WTC11 (cell line): ENCODE results near the gene PNPT1.

Source experiments
- ATF2 ChIP-seq: sonication (generic); formaldehyde crosslinking; IDR thresholded peaks from 2 replicates; pipeline ENCODE4 v1.8.1; 2022; ENCODE audit warnings: low read depth, missing genetic modification reagents, borderline replicate concordance
- E2F1 ChIP-seq: sonication (generic); formaldehyde crosslinking; IDR thresholded peaks from 2 replicates; pipeline ENCODE4 v1.8.0; 2022; ENCODE audit warnings: mild to moderate bottlenecking, missing genetic modification reagents
- ESRRA ChIP-seq: sonication (generic); formaldehyde crosslinking; IDR thresholded peaks from 2 replicates; pipeline ENCODE4 v1.8.1; 2022; ENCODE audit warnings: mild to moderate bottlenecking, missing genetic modification reagents, borderline replicate concordance
- KAT7 ChIP-seq: sonication (generic); formaldehyde crosslinking; IDR thresholded peaks from 2 replicates; pipeline ENCODE4 v1.8.1; 2023; ENCODE audit warnings: missing genetic modification reagents, mild to moderate bottlenecking, borderline replicate concordance
- MAX ChIP-seq: sonication (generic); formaldehyde crosslinking; IDR thresholded peaks from 2 replicates; pipeline ENCODE4 v1.8.0; 2022; ENCODE audit warnings: mild to moderate bottlenecking, missing genetic modification reagents
- MYBL2 ChIP-seq: sonication (generic); formaldehyde crosslinking; IDR thresholded peaks from 2 replicates; pipeline ENCODE4 v1.8.1; 2023; ENCODE audit warnings: mild to moderate bottlenecking, moderate library complexity, missing genetic modification reagents
- SP1 ChIP-seq: sonication (generic); formaldehyde crosslinking; conservative IDR thresholded peaks from 2 replicates; pipeline ENCODE4 v1.8.1; 2022; ENCODE audit warnings: missing genetic modification reagents
- TP53 ChIP-seq: sonication (generic); formaldehyde crosslinking; IDR thresholded peaks from 2 replicates; pipeline ENCODE4 v1.8.1; 2023; ENCODE audit warnings: mild to moderate bottlenecking, missing genetic modification reagents
- TF ChIP-seq, protein P1 (sequence below): fragments of 200-600 bp; IDR thresholded peaks from 2 replicates; pipeline ENCODE4 v1.8.0; 2022; ENCODE audit warnings: antibody characterized with exemption

DNA sequence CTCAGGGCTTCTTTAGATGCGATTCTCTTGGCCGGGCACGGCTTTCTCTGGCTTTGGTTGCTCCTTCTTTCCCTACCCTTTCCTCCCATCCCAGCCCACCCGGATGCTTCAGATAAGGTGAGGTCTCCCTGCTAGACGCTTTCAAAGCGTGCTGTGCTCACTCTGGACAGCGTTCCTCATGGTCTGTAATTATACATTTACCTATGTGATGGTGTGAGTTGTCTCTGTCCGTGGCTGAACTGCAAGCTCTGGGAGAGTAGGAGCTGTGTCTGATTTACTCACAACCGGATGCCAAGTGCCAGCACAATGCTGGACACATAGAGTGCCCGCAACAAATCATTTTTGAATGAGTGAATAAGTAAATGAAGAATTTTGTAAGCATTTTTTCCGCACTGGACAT lies 26.8 kb upstream of the PNPT1 start:
- no peak for TF ChIP-seq MAX (CRISPR knock-in tag)
- TF ChIP-seq, protein P1, sequence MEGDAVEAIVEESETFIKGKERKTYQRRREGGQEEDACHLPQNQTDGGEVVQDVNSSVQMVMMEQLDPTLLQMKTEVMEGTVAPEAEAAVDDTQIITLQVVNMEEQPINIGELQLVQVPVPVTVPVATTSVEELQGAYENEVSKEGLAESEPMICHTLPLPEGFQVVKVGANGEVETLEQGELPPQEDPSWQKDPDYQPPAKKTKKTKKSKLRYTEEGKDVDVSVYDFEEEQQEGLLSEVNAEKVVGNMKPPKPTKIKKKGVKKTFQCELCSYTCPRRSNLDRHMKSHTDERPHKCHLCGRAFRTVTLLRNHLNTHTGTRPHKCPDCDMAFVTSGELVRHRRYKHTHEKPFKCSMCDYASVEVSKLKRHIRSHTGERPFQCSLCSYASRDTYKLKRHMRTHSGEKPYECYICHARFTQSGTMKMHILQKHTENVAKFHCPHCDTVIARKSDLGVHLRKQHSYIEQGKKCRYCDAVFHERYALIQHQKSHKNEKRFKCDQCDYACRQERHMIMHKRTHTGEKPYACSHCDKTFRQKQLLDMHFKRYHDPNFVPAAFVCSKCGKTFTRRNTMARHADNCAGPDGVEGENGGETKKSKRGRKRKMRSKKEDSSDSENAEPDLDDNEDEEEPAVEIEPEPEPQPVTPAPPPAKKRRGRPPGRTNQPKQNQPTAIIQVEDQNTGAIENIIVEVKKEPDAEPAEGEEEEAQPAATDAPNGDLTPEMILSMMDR: no peak
- TF ChIP-seq KAT7: no peak
- no peak for TF ChIP-seq E2F1
- no peak for TF ChIP-seq SP1 (CRISPR knock-in tag)
- TF ChIP-seq TP53 (CRISPR knock-in tag): no peak
- TF ChIP-seq ESRRA: no peak
- no peak for TF ChIP-seq ATF2
- no peak for TF ChIP-seq MYBL2 (CRISPR knock-in tag)
